Progenitor cell of endocrine pancreas (in vitro differentiated cells): ENCODE measurements around the gene GJA5. TPM values are rescaled to one million over a fixed set of nuclear protein-coding genes. Genes with fewer than 3 reads are reported as not detected.

Source experiments
- DNase-seq: peaks from one replicate; pipeline ENCODE4 v3.0.0; 2021; ENCODE audit warnings: low spot score; ENCODE audit not compliant: unreplicated experiment
- H3K27ac Mint-ChIP-seq: 2 replicates; pipeline ENCODE4 v1.8.0; 2021; ENCODE audit warnings: mild to moderate bottlenecking, moderate library complexity, mixed read lengths
- H3K27me3 Mint-ChIP-seq: 2 replicates; pipeline ENCODE4 v1.8.0; 2021; ENCODE audit warnings: mixed read lengths
- H3K36me3 Mint-ChIP-seq: 2 replicates; pipeline ENCODE4 v1.8.0; 2022; ENCODE audit warnings: mixed read lengths; ENCODE audit not compliant: insufficient read depth
- H3K4me1 Mint-ChIP-seq: 2 replicates; pipeline ENCODE4 v1.8.0; 2021; ENCODE audit warnings: low read depth, mixed read lengths
- H3K4me3 Mint-ChIP-seq: 2 replicates; pipeline ENCODE4 v1.8.0; 2021; ENCODE audit warnings: low read depth, mild to moderate bottlenecking, moderate library complexity, mixed read lengths
- H3K9me3 Mint-ChIP-seq: 2 replicates; pipeline ENCODE4 v1.8.0; 2021; ENCODE audit warnings: low read depth, mixed read lengths
- CTCF ChIP-seq: fragments of 200-600 bp; sonication (generic); IDR thresholded peaks from one replicate; pipeline ENCODE4 v1.5.0; 2021; ENCODE audit warnings: antibody characterized with exemption, mild to moderate bottlenecking; ENCODE audit not compliant: unreplicated experiment
- total RNA-seq: library from RNA; stranded (reverse); gene quantifications from 2 replicates; pipeline ENCODE4 v1.2.1, GENCODE V29; 2021

GJA5 gene
- total RNA-seq, 1 donor from 2014 or later = not detected

- Mint-ChIP-seq H3K4me1 (peaks cover 15% of the 10 kb centered on the region), H3K36me3 (no peaks in the 10 kb centered on the region), H3K27me3 (peaks cover 34% of the 10 kb centered on the region), H3K27ac (no peak overlapping the region), H3K4me3 (no peak overlapping the region), H3K9me3 (peaks cover 8% of the 10 kb centered on the region)
- no peak for TF ChIP-seq CTCF
- no peak for DNase-seq
These were observed 31.1 kb downstream of the GJA5 start for GRCh38 chr1:147729315-147729714.

GRCh38 chr1:147726168-147726567 lies 34.2 kb downstream of the GJA5 start:
- Mint-ChIP-seq H3K36me3 (no peaks in the 10 kb centered on the region), H3K4me1 (peaks cover 3% of the 10 kb centered on the region), H3K9me3 (peaks cover 8% of the 10 kb centered on the region), H3K27me3 (peaks cover 51% of the 10 kb centered on the region), H3K4me3 (no peak overlapping the region), H3K27ac (no peak overlapping the region)
- no peak for TF ChIP-seq CTCF
- DNase-seq = no peak

- peaks cover 3% of the 10 kb centered on the region for H3K4me1 Mint-ChIP-seq
- no peak overlapping the region for H3K27ac Mint-ChIP-seq
- no peak overlapping the region for H3K4me3 Mint-ChIP-seq
- no peak for DNase-seq
- peaks cover 6% of the 10 kb centered on the region for H3K9me3 Mint-ChIP-seq
- no peak for TF ChIP-seq CTCF
- H3K27me3 Mint-ChIP-seq = peaks cover 53% of the 10 kb centered on the region
- no peaks in the 10 kb centered on the region for H3K36me3 Mint-ChIP-seq
These were observed 34.7 kb downstream of the GJA5 start for GRCh38 chr1:147725685-147726084.

GRCh38 chr1:147723691-147724323 lies 36.6 kb downstream of the GJA5 start:
- DNase-seq = peak; percentile 31
- Mint-ChIP-seq H3K27ac (no peak overlapping the region), H3K36me3 (no peaks in the 10 kb centered on the region), H3K27me3 (peaks cover 45% of the 10 kb centered on the region), H3K4me1 (peaks cover 3% of the 10 kb centered on the region), H3K4me3 (no peak overlapping the region), H3K9me3 (peaks cover 2% of the 10 kb centered on the region)
- peak; percentile 74 for TF ChIP-seq CTCF

DNA sequence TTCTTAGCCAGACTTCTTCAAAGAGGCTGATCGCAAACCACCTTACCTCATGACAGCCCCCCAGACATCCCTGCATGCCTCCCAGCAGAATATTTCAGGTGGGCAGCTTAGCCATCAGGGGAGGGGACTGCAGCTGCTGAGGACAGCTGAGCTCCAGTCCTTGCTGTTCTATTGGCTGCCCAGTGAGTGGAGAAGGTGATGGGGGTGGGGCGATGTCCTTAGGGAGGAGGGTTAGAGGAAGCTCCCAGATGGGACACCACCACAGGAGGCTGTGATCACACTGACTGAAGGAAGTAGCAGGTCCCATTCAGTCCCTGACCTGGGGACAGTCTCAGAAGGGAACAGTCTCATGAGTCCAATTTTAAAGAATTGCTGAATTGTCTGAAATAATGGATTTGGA lies 38.3 kb downstream of the GJA5 start:
- TF ChIP-seq CTCF = no peak
- Mint-ChIP-seq H3K9me3 (peaks cover 2% of the 10 kb centered on the region), H3K4me3 (no peak overlapping the region), H3K27me3 (peaks cover 39% of the 10 kb centered on the region), H3K4me1 (no peaks in the 10 kb centered on the region), H3K36me3 (no peaks in the 10 kb centered on the region), H3K27ac (no peak overlapping the region)
- DNase-seq = no peak
